Measurements from ENCODE around the gene EXOC1. TPM values are rescaled to one million over a fixed set of nuclear protein-coding genes. Genes with fewer than 3 reads are reported as not detected.

The EXOC1 gene
- total RNA-seq, 1 experiment from 2014 or later = 21.2 TPM

GRCh38 chr4:55807556-55807955 lies 45.9 kb upstream of the EXOC1 start:
- no peaks in the 10 kb centered on the region for H3K23me2 ChIP-seq (ENCODE audit: insufficient read length, low read depth, low read length, poor library complexity, severe bottlenecking)
- no peaks in the 10 kb centered on the region for H3K27me3 ChIP-seq (ENCODE audit: insufficient read depth, low read length)
- H2BK20ac ChIP-seq (ENCODE audit: low read depth, low read length, poor library complexity, severe bottlenecking) = no peak overlapping the region
- H4K5ac ChIP-seq (ENCODE audit: insufficient read length, low read depth, low read length) = no peak overlapping the region
- no peak overlapping the region for H3K18ac ChIP-seq (ENCODE audit: insufficient read length, low read depth, low read length)
- no peak overlapping the region for H2BK5ac ChIP-seq (ENCODE audit: insufficient read length, low read length)
- H3K9me3 Mint-ChIP-seq = no peaks in the 10 kb centered on the region; a peak in 1 of 5 replicates
- no peak overlapping the region for H2BK120ac ChIP-seq (ENCODE audit: low read depth, low read length, poor library complexity, severe bottlenecking)
- no peak overlapping the region for H2BK12ac ChIP-seq (ENCODE audit: insufficient read length, low read depth, low read length)
- no peaks in the 10 kb centered on the region for H3K79me1 ChIP-seq (ENCODE audit: insufficient read depth, low read depth, low read length, poor library complexity, severe bottlenecking)
- H3K4me1 Mint-ChIP-seq = 0 out of 4 replicates have a peak, but pooled peaks cover 0 to 4% of the 10 kb centered on the region in 2 experiments
- no peak overlapping the region for H3K14ac ChIP-seq (ENCODE audit: insufficient read depth, low read length)
- H2AFZ ChIP-seq (ENCODE audit: low read length) = no peak overlapping the region
- H3K79me2 ChIP-seq (ENCODE audit: insufficient read depth, low read length) = no peaks in the 10 kb centered on the region; the same call in 1 of the 2 replicates
- no peaks in the 10 kb centered on the region for H3K27me3 Mint-ChIP-seq (ENCODE audit: low read depth)
- no peaks in the 10 kb centered on the region for H4K20me1 ChIP-seq (ENCODE audit: control insufficient read depth, insufficient read depth, insufficient read length)
- H3K4me3 Mint-ChIP-seq = no peak overlapping the region
- H3K36me3 Mint-ChIP-seq (ENCODE audit: insufficient read depth in 1 of 3, low read depth in 3 of 3) = no peaks in the 10 kb centered on the region
- H3K9me3 ChIP-seq (ENCODE audit: control insufficient read depth, low read depth, low read length) = no peaks in the 10 kb centered on the region
- no peak overlapping the region for H3K9ac ChIP-seq (ENCODE audit: extremely low read depth, insufficient read length, low read length)
- no peaks in the 10 kb centered on the region for H3K4me1 ChIP-seq (ENCODE audit: insufficient read depth, low read length)
- H3K4me2 ChIP-seq (ENCODE audit: insufficient read depth, insufficient read length, low read length) = no peak overlapping the region
- no peak overlapping the region for H2AK5ac ChIP-seq (ENCODE audit: insufficient read length, low read length)
- TF ChIP-seq CTCF (conservative IDR thresholded peaks at IDR 0.05) = no peak
- H3K4ac ChIP-seq (ENCODE audit: low read depth, low read length) = no peak overlapping the region
- no peak overlapping the region for H3K27ac Mint-ChIP-seq
- no peak overlapping the region for H3K23ac ChIP-seq (ENCODE audit: insufficient read length, low read depth, low read length)
- no peak overlapping the region for H3T11ph ChIP-seq (ENCODE audit: low read length)
- no peak for DNase-seq
- H3K27ac ChIP-seq (ENCODE audit: insufficient read length, low read depth, low read length) = no peak overlapping the region
- H3K56ac ChIP-seq (ENCODE audit: insufficient read length, low read depth, low read length) = no peak overlapping the region
- no peak overlapping the region for H4K8ac ChIP-seq (replicated peaks; ENCODE audit: insufficient read length, low read depth, low read length)
- H4K91ac ChIP-seq (ENCODE audit: insufficient read length, low read depth, low read length) = no peak overlapping the region
- no peak overlapping the region for H2BK15ac ChIP-seq (ENCODE audit: low read depth, low read length)
